Endothelial cell of umbilical vein (primary cell): ENCODE results near the gene USH2A.

ENCODE experiments used
- EZH2 ChIP-seq: IDR thresholded peaks from 2 replicates; pipeline ENCODE4 v1.6.1; 2012; ENCODE audit warnings: borderline replicate concordance, low read depth, mild to moderate bottlenecking, moderate library complexity, low read length, inconsistent platforms; ENCODE audit not compliant: severe bottlenecking
- FOS ChIP-seq: IDR thresholded peaks from 2 replicates; pipeline ENCODE4 v1.6.1; 2011; ENCODE audit warnings: mild to moderate bottlenecking, low read length, moderate library complexity, borderline replicate concordance; ENCODE audit not compliant: insufficient read depth
- GATA2 ChIP-seq: IDR thresholded peaks from 2 replicates; pipeline ENCODE4 v1.7.0; 2011; ENCODE audit warnings: low read depth, mild to moderate bottlenecking, moderate library complexity, mixed read lengths, low read length; ENCODE audit not compliant: insufficient read length, insufficient read depth
- JUN ChIP-seq: IDR thresholded peaks from 2 replicates; pipeline ENCODE4 v1.6.1; 2011; ENCODE audit warnings: borderline replicate concordance, low read depth; ENCODE audit not compliant: insufficient read length, insufficient read depth
- MYC ChIP-seq: IDR thresholded peaks from one replicate; pipeline ENCODE4 v1.6.1; 2011; ENCODE audit warnings: mild to moderate bottlenecking, low read depth, low read length
- POLR2A ChIP-seq: IDR thresholded peaks from 2 replicates; pipeline ENCODE4 v1.6.1; 2012; ENCODE audit warnings: low read depth, mild to moderate bottlenecking, control low read depth, low read length
- POLR2AphosphoS5 ChIP-seq: IDR thresholded peaks from 2 replicates; pipeline ENCODE4 v1.6.1; 2012; ENCODE audit warnings: low read depth, mild to moderate bottlenecking, control low read depth, low read length, moderate library complexity; ENCODE audit not compliant: insufficient read depth
- TF ChIP-seq, protein P1 (sequence below), 2 donors: IDR thresholded peaks; 1 replicate in 1 of 2; 2 replicates in 1 of 2; pipeline ENCODE4 v1.5.1; 2011; ENCODE audit warnings: low read length in 2 of 2, mild to moderate bottlenecking in 2 of 2, moderate library complexity in 2 of 2, control low read depth in 1 of 2, inconsistent platforms in 1 of 2, low read depth in 1 of 2; ENCODE audit not compliant: insufficient read depth in 1 of 2; ENCODE audit errors: extremely low read depth in 1 of 2
- TF ChIP-seq, protein P2 (sequence below): IDR thresholded peaks from 2 replicates; pipeline ENCODE4 v1.6.1; 2011; ENCODE audit not compliant: insufficient read depth, insufficient read length

DNA sequence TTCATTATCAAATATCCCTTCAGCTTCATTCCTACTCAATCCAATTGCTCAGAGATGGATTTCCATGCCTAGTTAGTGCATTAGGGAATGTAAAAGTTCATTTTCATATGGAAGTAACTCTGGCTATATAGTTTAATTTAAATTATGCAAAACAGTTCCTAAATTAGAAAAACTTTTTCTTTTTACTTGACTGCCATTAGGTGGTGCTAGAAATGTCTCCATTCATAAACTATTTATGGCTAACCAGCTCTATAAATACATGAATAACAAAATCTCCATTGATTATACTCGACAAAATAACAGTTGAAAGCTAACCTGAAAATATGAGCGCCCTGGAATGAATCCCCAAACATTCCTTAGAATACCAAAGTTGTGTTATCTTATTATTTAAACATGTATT is 311.4 kb downstream of the USH2A start:
- TF ChIP-seq, protein P1, sequence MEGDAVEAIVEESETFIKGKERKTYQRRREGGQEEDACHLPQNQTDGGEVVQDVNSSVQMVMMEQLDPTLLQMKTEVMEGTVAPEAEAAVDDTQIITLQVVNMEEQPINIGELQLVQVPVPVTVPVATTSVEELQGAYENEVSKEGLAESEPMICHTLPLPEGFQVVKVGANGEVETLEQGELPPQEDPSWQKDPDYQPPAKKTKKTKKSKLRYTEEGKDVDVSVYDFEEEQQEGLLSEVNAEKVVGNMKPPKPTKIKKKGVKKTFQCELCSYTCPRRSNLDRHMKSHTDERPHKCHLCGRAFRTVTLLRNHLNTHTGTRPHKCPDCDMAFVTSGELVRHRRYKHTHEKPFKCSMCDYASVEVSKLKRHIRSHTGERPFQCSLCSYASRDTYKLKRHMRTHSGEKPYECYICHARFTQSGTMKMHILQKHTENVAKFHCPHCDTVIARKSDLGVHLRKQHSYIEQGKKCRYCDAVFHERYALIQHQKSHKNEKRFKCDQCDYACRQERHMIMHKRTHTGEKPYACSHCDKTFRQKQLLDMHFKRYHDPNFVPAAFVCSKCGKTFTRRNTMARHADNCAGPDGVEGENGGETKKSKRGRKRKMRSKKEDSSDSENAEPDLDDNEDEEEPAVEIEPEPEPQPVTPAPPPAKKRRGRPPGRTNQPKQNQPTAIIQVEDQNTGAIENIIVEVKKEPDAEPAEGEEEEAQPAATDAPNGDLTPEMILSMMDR (IDR thresholded peaks at IDR 0.05; ENCODE audit: extremely low read depth in 1 of 2, insufficient read depth in 1 of 2, low read depth in 1 of 2, low read length in 2 of 2) = no peak
- TF ChIP-seq POLR2A = no peak
- TF ChIP-seq POLR2AphosphoS5 = no peak
- no peak for TF ChIP-seq EZH2
- TF ChIP-seq GATA2 = no peak
- TF ChIP-seq, protein P2, sequence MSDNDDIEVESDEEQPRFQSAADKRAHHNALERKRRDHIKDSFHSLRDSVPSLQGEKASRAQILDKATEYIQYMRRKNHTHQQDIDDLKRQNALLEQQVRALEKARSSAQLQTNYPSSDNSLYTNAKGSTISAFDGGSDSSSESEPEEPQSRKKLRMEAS = no peak
- no peak for TF ChIP-seq MYC
- no peak for TF ChIP-seq FOS
- no peak for TF ChIP-seq JUN
